Coronary artery (tissue), 2 donors: ENCODE data around the gene ADARB2.

Experiments
- DNase-seq: peaks from one replicate; pipeline ENCODE4 v3.0.0-alpha.2; 2017; ENCODE audit warnings: low spot score
- H3K27ac ChIP-seq, 2 donors: fragments of 200-600 bp; sonication (generic); one replicate each; pipeline ENCODE4 v1.5.1; 2016 to 2019
- H3K4me3 ChIP-seq: fragments of 200-600 bp; sonication (generic); 2 replicates; pipeline ENCODE4 v1.5.1; 2016; ENCODE audit warnings: mild to moderate bottlenecking, moderate library complexity
- CTCF ChIP-seq: fragments of 200-600 bp; sonication (generic); IDR thresholded peaks from one replicate; pipeline ENCODE4 v1.5.1; 2019; ENCODE audit warnings: antibody characterized with exemption

Gene ADARB2

GRCh38 chr10:1153251-1153763, 584.0 kb downstream of the ADARB2 start:
- Histone ChIP-seq H3K27ac (no peak overlapping the region), H3K4me3 (no peak overlapping the region)
- no peak for DNase-seq
- no peak for TF ChIP-seq CTCF

- peak; percentile 49 for DNase-seq
Measured at GRCh38 chr10:1152386-1153250, 584.7 kb downstream of the ADARB2 start.

GRCh38 chr10:1151076-1152033, 586.0 kb downstream of the ADARB2 start:
- H3K4me3 ChIP-seq = no peak overlapping the region

More at GRCh38 chr10:1152386-1153250, 584.7 kb downstream of the ADARB2 start:
- Histone ChIP-seq H3K4me3 (no peak overlapping the region), H3K27ac (no peak overlapping the region)
- TF ChIP-seq CTCF = no peak

GRCh38 chr10:1150638-1150955, 586.7 kb downstream of the ADARB2 start:
- DNase-seq = peak; percentile 38
- no peak overlapping the region for H3K27ac ChIP-seq
- TF ChIP-seq CTCF = no peak
- H3K4me3 ChIP-seq = no peak overlapping the region

More at GRCh38 chr10:1151076-1152033, 586.0 kb downstream of the ADARB2 start:
- TF ChIP-seq CTCF = no peak
- DNase-seq = peak; percentile 54
- no peak overlapping the region for H3K27ac ChIP-seq

- TF ChIP-seq CTCF = no peak
- no peak for DNase-seq
- no peak overlapping the region for H3K27ac ChIP-seq
- H3K4me3 ChIP-seq = no peak overlapping the region
Measured at GRCh38 chr10:1149793-1150637, 587.3 kb downstream of the ADARB2 start.

- H3K27ac ChIP-seq = no peak overlapping the region
- no peak for TF ChIP-seq CTCF
- no peak for DNase-seq
Measured at GRCh38 chr10:1148855-1149605, 588.3 kb downstream of the ADARB2 start.

More at GRCh38 chr10:1148855-1149605, 588.3 kb downstream of the ADARB2 start:
- no peak overlapping the region for H3K4me3 ChIP-seq
